DOHH2 (cell line): ENCODE measurements around the gene SDCBP2.

Experiments used
- CTCF ChIP-seq: fragments of 200-600 bp; sonication (generic); IDR thresholded peaks from one replicate; pipeline ENCODE4 v1.5.1; 2014; ENCODE audit warnings: antibody characterized with exemption, mild to moderate bottlenecking, low read depth, low read length; ENCODE audit not compliant: poor library complexity, severe bottlenecking
- EZH2phosphoT487 ChIP-seq: fragments of 200-600 bp; sonication (generic); IDR thresholded peaks from 2 replicates; pipeline ENCODE4 v1.6.1; 2017; ENCODE audit warnings: borderline replicate concordance, mild to moderate bottlenecking, antibody characterized with exemption, low read length, moderate library complexity, mixed read lengths

- no peak for TF ChIP-seq CTCF
- TF ChIP-seq EZH2phosphoT487: no peak
Observed at GRCh38 chr20:1267809-1268374, 61.0 kb downstream of the SDCBP2 start.
